ENCODE results near the gene ELL.

DNA sequence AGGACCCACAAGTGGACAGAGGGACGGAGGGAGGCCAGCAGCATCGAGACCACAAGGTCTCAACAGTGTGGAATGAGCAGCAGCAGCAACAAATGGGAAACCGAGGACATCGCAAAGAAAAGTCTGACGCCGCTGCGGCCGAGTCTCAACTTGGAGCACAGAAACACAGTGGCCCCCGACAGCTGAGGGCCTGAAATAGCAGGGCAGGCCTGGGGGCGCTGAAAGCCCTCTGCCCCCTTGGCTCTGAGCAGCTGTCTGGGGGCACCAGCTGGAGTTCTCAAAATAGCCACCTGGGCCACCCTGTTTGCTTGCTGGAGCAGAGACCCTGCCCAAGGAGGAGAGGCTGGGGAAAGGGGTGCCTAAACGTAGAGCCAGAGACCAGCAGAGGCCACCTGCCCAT is 78.0 kb downstream of the ELL start:
- no peak for TF ChIP-seq CTCF (conservative IDR thresholded peaks at IDR 0.05)
- no peak for TF ChIP-seq EZH2 (IDR thresholded peaks at IDR 0.05; ENCODE audit: low read depth)
